NT2/D1 (cell line): ENCODE results near the gene ZNF92.
"Not testable (repeated sequence)": the region's sequence is repeated elsewhere in the genome, so short reads cannot be mapped to it uniquely, and the experiment has no call there.

Experiments used
- DNase-seq: peaks from one replicate; pipeline ENCODE4 v3.0.0-alpha.2; 2011; ENCODE audit warnings: low read depth, low spot score
- H3K27me3 ChIP-seq: 2 replicates; pipeline ENCODE4 v1.6.0; 2011; ENCODE audit warnings: mild to moderate bottlenecking; ENCODE audit not compliant: insufficient read length, insufficient read depth
- H3K36me3 ChIP-seq: 2 replicates; pipeline ENCODE4 v1.6.1; 2011; ENCODE audit warnings: mild to moderate bottlenecking, low read length, mixed read lengths; ENCODE audit not compliant: insufficient read depth, insufficient read length
- H3K4me1 ChIP-seq: 2 replicates; pipeline ENCODE4 v1.5.1; 2011; ENCODE audit not compliant: insufficient read depth, insufficient read length
- H3K4me3 ChIP-seq: 2 replicates; pipeline ENCODE4 v1.5.1; 2011; ENCODE audit warnings: low read depth; ENCODE audit not compliant: insufficient read length
- H3K9ac ChIP-seq: 2 replicates; pipeline ENCODE4 v1.6.0; 2011; ENCODE audit warnings: low read depth; ENCODE audit not compliant: insufficient read length
- H3K9me3 ChIP-seq: 2 replicates; pipeline ENCODE4 v1.5.1; 2011; ENCODE audit warnings: mild to moderate bottlenecking, low read length; ENCODE audit not compliant: insufficient read depth
- SUZ12 ChIP-seq: IDR thresholded peaks from 2 replicates; pipeline ENCODE4 v1.6.1; 2011; ENCODE audit not compliant: insufficient read length, insufficient read depth; ENCODE audit errors: extremely low read depth
- YY1 ChIP-seq: IDR thresholded peaks from 2 replicates; pipeline ENCODE4 v1.6.1; 2011; ENCODE audit not compliant: insufficient read length, insufficient read depth
- ZNF274 ChIP-seq: IDR thresholded peaks from 2 replicates; pipeline ENCODE4 v1.6.1; 2011; ENCODE audit warnings: mild to moderate bottlenecking, low read depth, low read length

ZNF92 gene

GRCh38 chr7:65397730-65398142, 24.1 kb downstream of the ZNF92 start:
- Histone ChIP-seq H3K36me3 (peaks cover 66% of the 10 kb centered on the region), H3K9me3 (peaks cover 52% of the 10 kb centered on the region), H3K27me3 (no peaks in the 10 kb centered on the region), H3K4me1 (no peaks in the 10 kb centered on the region), H3K4me3 (no peak overlapping the region), H3K9ac (no peak overlapping the region)
- TF ChIP-seq SUZ12 (no peak), YY1 (no peak), ZNF274 (no peak)
- no peak for DNase-seq

GRCh38 chr7:65398671-65399070, 25.0 kb downstream of the ZNF92 start:
- not testable (repeated sequence) for H3K4me3 ChIP-seq, DNase-seq, H3K27me3 ChIP-seq, H3K9ac ChIP-seq, H3K4me1 ChIP-seq
- Histone ChIP-seq H3K36me3 (peaks cover 56% of the 10 kb centered on the region), H3K9me3 (peaks cover 61% of the 10 kb centered on the region)

GRCh38 chr7:65399101-65399500, 25.4 kb downstream of the ZNF92 start:
- not testable (repeated sequence) for H3K4me1 ChIP-seq, DNase-seq, H3K9ac ChIP-seq, H3K27me3 ChIP-seq, H3K4me3 ChIP-seq
- Histone ChIP-seq H3K36me3 (peaks cover 55% of the 10 kb centered on the region), H3K9me3 (peaks cover 65% of the 10 kb centered on the region)

- Histone ChIP-seq H3K36me3 (peaks cover 18% of the 10 kb centered on the region), H3K4me1 (no peaks in the 10 kb centered on the region), H3K9me3 (peaks cover 83% of the 10 kb centered on the region), H3K27me3 (no peaks in the 10 kb centered on the region), H3K4me3 (no peak overlapping the region), H3K9ac (no peak overlapping the region)
- no peak for DNase-seq
- no peak for TF ChIP-seq YY1
- no peak for TF ChIP-seq SUZ12
- TF ChIP-seq ZNF274 = no peak
Observed at GRCh38 chr7:65404020-65404419, 30.4 kb downstream of the ZNF92 start.

- H3K4me1 ChIP-seq = not testable (repeated sequence)
- H3K9me3 ChIP-seq = peaks cover 57% of the 10 kb centered on the region
Observed at GRCh38 chr7:65406706-65407105, 33.1 kb downstream of the ZNF92 start.

DNA sequence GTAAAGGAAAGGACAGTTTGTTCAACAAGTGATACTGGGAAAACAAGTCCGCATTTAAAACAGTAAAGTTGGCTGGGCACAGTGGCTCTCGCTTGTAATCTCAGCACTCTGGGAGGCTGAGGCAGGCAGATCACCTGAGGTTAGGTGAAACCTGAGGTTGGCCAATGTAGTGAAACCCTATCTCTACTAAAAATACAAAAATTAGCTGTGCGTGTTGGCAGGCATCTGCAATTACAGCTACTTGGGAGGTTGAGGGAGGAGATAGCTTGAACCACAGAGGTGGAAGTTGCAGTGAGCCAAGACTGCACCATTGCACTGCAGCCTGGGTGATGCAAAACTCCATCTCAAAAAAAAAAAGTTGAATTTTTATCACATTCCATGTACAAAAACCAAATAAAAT, 35.7 kb downstream of the ZNF92 start:
- TF ChIP-seq YY1 = no peak
- TF ChIP-seq ZNF274 = no peak
- no peak for TF ChIP-seq SUZ12
- Histone ChIP-seq H3K9ac (no peak overlapping the region), H3K36me3 (no peaks in the 10 kb centered on the region), H3K4me1 (no peaks in the 10 kb centered on the region), H3K27me3 (no peaks in the 10 kb centered on the region), H3K9me3 (peaks cover 45% of the 10 kb centered on the region), H3K4me3 (no peak overlapping the region)
- DNase-seq = no peak

More at GRCh38 chr7:65406706-65407105, 33.1 kb downstream of the ZNF92 start:
- H3K4me3 ChIP-seq, H3K27me3 ChIP-seq, DNase-seq, H3K9ac ChIP-seq, H3K36me3 ChIP-seq: not testable (repeated sequence)

GRCh38 chr7:65411249-65411648, 37.6 kb downstream of the ZNF92 start:
- H3K9me3 ChIP-seq = peaks cover 35% of the 10 kb centered on the region
- H3K9ac ChIP-seq = no peak overlapping the region
- H3K27me3 ChIP-seq = no peaks in the 10 kb centered on the region
- H3K4me3 ChIP-seq = no peak overlapping the region
- TF ChIP-seq SUZ12 (no peak), YY1 (no peak), ZNF274 (no peak)
- no peak for DNase-seq
- H3K4me1 ChIP-seq = no peaks in the 10 kb centered on the region
- no peaks in the 10 kb centered on the region for H3K36me3 ChIP-seq

DNA sequence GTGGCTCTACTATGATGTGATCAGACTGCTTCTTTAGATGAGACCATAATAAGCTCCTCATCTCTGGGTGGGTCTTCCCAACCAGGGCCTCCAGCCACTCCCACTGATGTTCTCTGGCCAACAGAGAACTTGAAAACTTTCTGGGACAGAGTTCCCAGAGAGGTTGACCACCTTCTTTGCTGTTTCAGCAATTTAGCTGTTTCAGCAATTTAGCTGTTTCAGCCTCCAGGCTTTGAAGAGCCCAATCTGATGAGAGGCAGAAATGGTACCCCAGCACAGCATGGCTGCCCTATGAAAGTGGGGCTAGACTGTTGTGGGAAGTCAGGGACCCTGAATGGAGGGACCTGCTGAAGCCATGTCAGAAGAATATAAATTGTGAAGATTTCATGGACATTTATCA, 49.0 kb downstream of the ZNF92 start:
- H3K9me3 ChIP-seq = peaks cover 34% of the 10 kb centered on the region
- H3K27me3 ChIP-seq = no peaks in the 10 kb centered on the region
- no peak for TF ChIP-seq YY1
- no peak for TF ChIP-seq ZNF274
- TF ChIP-seq SUZ12 = no peak

DNA sequence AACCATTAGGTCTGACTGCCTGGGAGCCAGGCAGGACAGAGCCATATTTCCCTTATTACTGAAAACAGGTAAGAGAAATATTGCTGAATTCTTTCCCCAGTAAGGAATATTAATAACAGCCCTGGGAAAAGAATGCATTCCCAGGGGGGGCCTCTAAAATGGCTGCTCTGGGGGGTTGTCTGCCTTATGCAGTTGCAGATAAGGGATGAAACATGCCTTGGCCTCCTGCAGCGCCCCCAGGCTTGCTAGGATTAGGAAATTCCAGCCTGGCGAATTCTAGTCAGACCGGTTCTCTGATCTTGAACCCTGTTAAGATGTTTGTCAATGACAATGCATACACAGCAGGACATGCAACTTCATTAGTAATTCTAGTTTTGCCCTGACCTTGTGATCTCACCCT, 49.6 kb downstream of the ZNF92 start:
- not testable (repeated sequence) for H3K27me3 ChIP-seq, H3K4me3 ChIP-seq, H3K36me3 ChIP-seq, H3K9ac ChIP-seq, H3K4me1 ChIP-seq, DNase-seq
- peaks cover 34% of the 10 kb centered on the region for H3K9me3 ChIP-seq

More for the DNA sequence above, 49.0 kb downstream of the ZNF92 start:
- Histone ChIP-seq H3K9ac (no peak overlapping the region), H3K4me1 (no peaks in the 10 kb centered on the region), H3K4me3 (no peak overlapping the region), H3K36me3 (no peaks in the 10 kb centered on the region)
- no peak for DNase-seq
